Retinal pigment epithelial cell (primary cell): ENCODE measurements around the gene PAN2.
"Not testable (repeated sequence)": the region's sequence is repeated elsewhere in the genome, so short reads cannot be mapped to it uniquely, and the experiment has no call there.

Experiments
- DNase-seq: peaks from one replicate; pipeline ENCODE4 v3.0.0-alpha.2; 2010; ENCODE audit warnings: low read depth
- H3K4me3 ChIP-seq: 2 replicates; pipeline ENCODE4 v1.5.1; 2011; ENCODE audit warnings: mild to moderate bottlenecking, low read length, control low read depth, moderate library complexity
- CTCF ChIP-seq: conservative IDR thresholded peaks from 2 replicates; pipeline ENCODE4 v1.5.1; 2011; ENCODE audit warnings: low read depth, low read length, control low read depth, inconsistent platforms

PAN2 gene

GRCh38 chr12:56358836-56359532 is 25.2 kb upstream of the PAN2 start:
- peak; percentile 50 for DNase-seq
- TF ChIP-seq CTCF: no peak
- H3K4me3 ChIP-seq: peak overlapping the region; percentile 98

GRCh38 chr12:56351325-56351724 is 17.5 kb upstream of the PAN2 start:
- H3K4me3 ChIP-seq: no peak overlapping the region
- no peak for DNase-seq
- TF ChIP-seq CTCF: no peak

- H3K4me3 ChIP-seq: no peak overlapping the region
- no peak for TF ChIP-seq CTCF
- DNase-seq: no peak
Measured at GRCh38 chr12:56350662-56351061, 16.9 kb upstream of the PAN2 start.

GRCh38 chr12:56348776-56349175 is 15.0 kb upstream of the PAN2 start:
- no peak overlapping the region for H3K4me3 ChIP-seq
- no peak for DNase-seq
- no peak for TF ChIP-seq CTCF

GRCh38 chr12:56347255-56347654 is 13.5 kb upstream of the PAN2 start:
- not testable (repeated sequence) for DNase-seq, H3K4me3 ChIP-seq

GRCh38 chr12:56346675-56347074 is 12.9 kb upstream of the PAN2 start:
- no peak overlapping the region for H3K4me3 ChIP-seq
- no peak for DNase-seq
- TF ChIP-seq CTCF: no peak

GRCh38 chr12:56342290-56342689 is 8.5 kb upstream of the PAN2 start:
- not testable (repeated sequence) for H3K4me3 ChIP-seq, DNase-seq

- H3K4me3 ChIP-seq: no peak overlapping the region
- DNase-seq: no peak
- TF ChIP-seq CTCF: no peak
Measured at GRCh38 chr12:56341616-56342015, 7.8 kb upstream of the PAN2 start.
